ENCODE data around the gene CTNS. TPM values are rescaled to one million over a fixed set of nuclear protein-coding genes. Genes with fewer than 3 reads are reported as not detected.

Gene CTNS
- total and polyA plus RNA-seq, 2 donors from 2014 or later: 11.9 to 15.7 TPM

DNA sequence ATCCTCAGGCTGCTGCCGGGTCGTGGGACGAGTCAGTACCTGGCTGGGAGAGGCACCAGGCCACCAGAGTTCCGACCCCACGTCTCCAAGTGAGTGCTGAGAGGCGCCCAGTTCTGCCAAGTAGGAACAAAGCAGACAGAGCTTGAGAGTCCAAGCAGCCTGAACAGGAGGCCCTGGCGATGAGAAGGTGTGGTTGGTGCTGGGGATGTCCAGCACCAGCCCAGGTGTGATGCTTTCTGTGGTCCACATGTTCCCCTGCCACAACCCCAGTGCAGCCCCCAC is 21.0 kb downstream of the CTNS start:
- no peak overlapping the region for H3K27ac ChIP-seq (ENCODE audit: low read depth in 2 of 2, low read length in 2 of 2)
- no peak overlapping the region for H3K9ac ChIP-seq (ENCODE audit: low read length in 3 of 3)
- FAIRE-seq: no peak
- H3K9me3 ChIP-seq (ENCODE audit: control insufficient read depth in 2 of 3, insufficient read depth in 1 of 3, low read length in 3 of 3): no peaks in the 10 kb centered on the region
- no peak for DNase-seq
- TF ChIP-seq, protein P1, sequence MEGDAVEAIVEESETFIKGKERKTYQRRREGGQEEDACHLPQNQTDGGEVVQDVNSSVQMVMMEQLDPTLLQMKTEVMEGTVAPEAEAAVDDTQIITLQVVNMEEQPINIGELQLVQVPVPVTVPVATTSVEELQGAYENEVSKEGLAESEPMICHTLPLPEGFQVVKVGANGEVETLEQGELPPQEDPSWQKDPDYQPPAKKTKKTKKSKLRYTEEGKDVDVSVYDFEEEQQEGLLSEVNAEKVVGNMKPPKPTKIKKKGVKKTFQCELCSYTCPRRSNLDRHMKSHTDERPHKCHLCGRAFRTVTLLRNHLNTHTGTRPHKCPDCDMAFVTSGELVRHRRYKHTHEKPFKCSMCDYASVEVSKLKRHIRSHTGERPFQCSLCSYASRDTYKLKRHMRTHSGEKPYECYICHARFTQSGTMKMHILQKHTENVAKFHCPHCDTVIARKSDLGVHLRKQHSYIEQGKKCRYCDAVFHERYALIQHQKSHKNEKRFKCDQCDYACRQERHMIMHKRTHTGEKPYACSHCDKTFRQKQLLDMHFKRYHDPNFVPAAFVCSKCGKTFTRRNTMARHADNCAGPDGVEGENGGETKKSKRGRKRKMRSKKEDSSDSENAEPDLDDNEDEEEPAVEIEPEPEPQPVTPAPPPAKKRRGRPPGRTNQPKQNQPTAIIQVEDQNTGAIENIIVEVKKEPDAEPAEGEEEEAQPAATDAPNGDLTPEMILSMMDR (IDR thresholded peaks at IDR 0.05; ENCODE audit: borderline replicate concordance, extremely low read depth, insufficient read depth): no peak
- no peak overlapping the region for H3K4me3 ChIP-seq (ENCODE audit: low read length in 3 of 3)
- H3K4me1 ChIP-seq (ENCODE audit: control insufficient read depth in 2 of 3, insufficient read depth in 2 of 3, low read depth in 1 of 3, low read length in 3 of 3): peaks cover 0 to 12% (median 9%) of the 10 kb centered on the region in 3 donors
- H3K36me3 ChIP-seq (ENCODE audit: control insufficient read depth in 2 of 3, insufficient read depth in 3 of 3, low read length in 3 of 3): peaks cover 0 to 3% (median 0%) of the 10 kb centered on the region in 3 donors
- intact Hi-C loops (cut with DNase I): no loop called here
- H3K27me3 ChIP-seq (ENCODE audit: control insufficient read depth, insufficient read depth, low read length): no peaks in the 10 kb centered on the region

DNA sequence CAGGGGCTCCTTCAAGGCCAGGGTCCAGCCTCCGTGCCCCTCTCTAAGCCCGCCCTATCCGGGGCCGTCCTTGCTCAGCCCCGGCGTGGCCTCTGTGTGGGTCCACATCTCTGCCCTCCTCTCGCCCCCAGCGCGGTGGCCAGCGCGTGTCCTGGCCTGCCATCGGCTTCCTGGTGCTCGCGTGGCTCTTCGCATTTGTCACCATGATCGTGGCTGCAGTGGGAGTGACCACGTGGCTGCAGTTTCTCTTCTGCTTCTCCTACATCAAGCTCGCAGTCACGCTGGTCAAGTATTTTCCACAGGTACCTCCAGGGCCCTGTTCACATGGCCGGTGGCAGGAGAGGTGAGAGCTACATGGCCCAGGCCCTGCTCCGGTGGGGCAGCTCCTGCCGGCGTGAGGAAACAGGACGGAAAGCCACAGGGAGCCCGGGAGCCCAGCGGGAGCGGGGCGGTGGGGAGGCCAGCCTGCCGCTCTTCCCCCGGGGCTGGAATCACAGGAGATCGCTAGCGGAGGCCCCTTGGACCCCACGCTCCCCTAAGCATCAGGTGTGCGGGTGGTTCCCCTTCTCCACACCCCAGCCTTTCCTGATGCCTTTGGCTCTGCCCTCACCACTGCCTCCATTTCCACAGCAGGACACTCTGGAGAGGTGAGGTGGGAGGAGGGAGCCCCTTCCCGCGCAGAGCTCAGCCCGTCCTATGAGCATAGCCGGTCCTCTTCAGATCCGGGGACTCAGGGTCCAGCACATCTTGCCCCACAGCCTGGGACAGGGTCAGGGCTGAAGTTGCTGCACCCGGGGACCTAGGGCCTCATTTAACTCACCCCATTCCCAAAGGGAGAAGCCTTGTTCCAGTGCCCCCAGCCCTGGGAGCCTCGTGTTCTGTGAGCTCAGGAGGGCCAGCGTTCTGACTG is 21.6 kb downstream of the CTNS start:
- TF ChIP-seq, protein P1 (IDR thresholded peaks at IDR 0.05; ENCODE audit: borderline replicate concordance, extremely low read depth, insufficient read depth): no peak
- H3K27ac ChIP-seq (ENCODE audit: low read depth in 2 of 2, low read length in 2 of 2): no peak overlapping the region
- H3K36me3 ChIP-seq (ENCODE audit: control insufficient read depth in 2 of 3, insufficient read depth in 3 of 3, low read length in 3 of 3): peaks cover 0 to 3% (median 0%) of the 10 kb centered on the region in 3 donors
- H3K4me1 ChIP-seq (ENCODE audit: control insufficient read depth in 2 of 3, insufficient read depth in 2 of 3, low read depth in 1 of 3, low read length in 3 of 3): peaks cover 0 to 12% (median 9%) of the 10 kb centered on the region in 3 donors
- no peaks in the 10 kb centered on the region for H3K9me3 ChIP-seq (ENCODE audit: control insufficient read depth in 2 of 3, insufficient read depth in 1 of 3, low read length in 3 of 3)
- DNase-seq: no peak
- intact Hi-C loops (cut with DNase I): no loop called here
- FAIRE-seq: no peak
- H3K9ac ChIP-seq (ENCODE audit: low read length in 3 of 3): no peak overlapping the region
- no peaks in the 10 kb centered on the region for H3K27me3 ChIP-seq (ENCODE audit: control insufficient read depth, insufficient read depth, low read length)
- H3K4me3 ChIP-seq (ENCODE audit: low read length in 3 of 3): no peak overlapping the region

DNA sequence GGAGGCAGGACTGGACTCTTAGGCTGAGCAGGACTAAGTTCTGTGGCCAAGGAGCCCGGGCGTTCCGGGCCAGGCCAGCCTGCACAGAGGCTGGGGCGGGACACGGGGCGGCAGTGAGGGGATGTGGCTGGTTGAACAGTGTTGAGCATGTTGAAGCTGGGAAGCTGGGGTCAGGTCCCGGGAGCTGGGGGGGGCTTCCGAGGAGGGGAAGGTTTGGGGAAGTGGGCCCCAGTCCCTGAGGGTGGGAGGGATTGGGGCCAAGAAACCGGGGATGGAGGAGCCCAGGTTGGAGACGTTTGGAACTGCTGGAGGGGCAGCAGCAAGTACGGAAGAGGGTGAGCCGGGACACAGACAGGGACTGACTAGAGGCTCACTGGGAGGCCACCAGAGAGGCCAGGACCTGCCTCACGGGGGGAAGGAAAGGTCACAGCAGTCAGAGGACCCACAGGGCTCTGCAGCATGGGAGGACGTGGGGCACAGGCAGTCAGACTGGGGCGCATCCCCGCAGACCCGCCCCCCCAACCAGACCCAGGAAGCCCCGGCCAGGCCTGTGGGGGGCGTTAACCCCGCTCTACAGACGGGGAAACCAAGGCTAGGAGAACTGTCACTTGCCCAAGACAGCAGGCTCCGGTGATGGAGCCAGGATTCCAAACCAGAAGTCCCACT is 22.4 kb downstream of the CTNS start:
- no peak overlapping the region for H3K9ac ChIP-seq (ENCODE audit: low read length in 3 of 3)
- H3K4me1 ChIP-seq (ENCODE audit: control insufficient read depth in 2 of 3, insufficient read depth in 2 of 3, low read depth in 1 of 3, low read length in 3 of 3): peaks cover 0 to 12% (median 9%) of the 10 kb centered on the region in 3 donors
- DNase-seq (no peak), FAIRE-seq (no peak)
- H3K36me3 ChIP-seq (ENCODE audit: control insufficient read depth in 2 of 3, insufficient read depth in 3 of 3, low read length in 3 of 3): peaks cover 0 to 6% (median 0%) of the 10 kb centered on the region in 3 donors
- TF ChIP-seq, protein P1 (IDR thresholded peaks at IDR 0.05; ENCODE audit: borderline replicate concordance, extremely low read depth, insufficient read depth): no peak
- intact Hi-C loops (cut with DNase I): no loop called here
- peak overlapping the region in 1 of 2 donors; percentile 54 for H3K27ac ChIP-seq (ENCODE audit: low read depth in 2 of 2, low read length in 2 of 2)
- no peak overlapping the region for H3K4me3 ChIP-seq (ENCODE audit: low read length in 3 of 3)
- no peaks in the 10 kb centered on the region for H3K9me3 ChIP-seq (ENCODE audit: control insufficient read depth in 2 of 3, insufficient read depth in 1 of 3, low read length in 3 of 3)
- no peaks in the 10 kb centered on the region for H3K27me3 ChIP-seq (ENCODE audit: control insufficient read depth, insufficient read depth, low read length)

All from kidney (tissue), 14 donors.